ENCODE results near the gene CEACAM20.
"Not testable (repeated sequence)": the region's sequence is repeated elsewhere in the genome, so short reads cannot be mapped to it uniquely, and the experiment has no call there.

Gene CEACAM20

GRCh38 chr19:44549507-44549906 is 20.0 kb upstream of the CEACAM20 start:
- TF ChIP-seq CTCF (IDR thresholded peaks at IDR 0.05; ENCODE audit: insufficient read depth, missing control alignments) = no peak
- DNase-seq (ENCODE audit: insufficient read length, low spot score) (no peak), FAIRE-seq (no peak)

GRCh38 chr19:44548736-44549135 is 19.3 kb upstream of the CEACAM20 start:
- FAIRE-seq (no peak), DNase-seq (ENCODE audit: insufficient read length, low spot score) (no peak)
- TF ChIP-seq CTCF (IDR thresholded peaks at IDR 0.05; ENCODE audit: insufficient read depth, missing control alignments) = no peak

GRCh38 chr19:44544031-44544430 is 14.6 kb upstream of the CEACAM20 start:
- FAIRE-seq (no peak), DNase-seq (ENCODE audit: insufficient read length, low spot score) (no peak)
- no peak for TF ChIP-seq CTCF (IDR thresholded peaks at IDR 0.05; ENCODE audit: insufficient read depth, missing control alignments)

- no peak for TF ChIP-seq CTCF (IDR thresholded peaks at IDR 0.05; ENCODE audit: insufficient read depth, missing control alignments)
- FAIRE-seq = no peak
Observed at GRCh38 chr19:44542671-44543070, 13.2 kb upstream of the CEACAM20 start.

GRCh38 chr19:44540736-44541135 is 11.3 kb upstream of the CEACAM20 start:
- no peak for TF ChIP-seq CTCF (IDR thresholded peaks at IDR 0.05; ENCODE audit: insufficient read depth, missing control alignments)
- DNase-seq (ENCODE audit: insufficient read length, low spot score) (no peak), FAIRE-seq (no peak)

More at GRCh38 chr19:44542671-44543070, 13.2 kb upstream of the CEACAM20 start:
- DNase-seq (ENCODE audit: insufficient read length, low spot score) = no peak

- no peak for TF ChIP-seq CTCF (IDR thresholded peaks at IDR 0.05; ENCODE audit: insufficient read depth, missing control alignments)
- DNase-seq (ENCODE audit: insufficient read length, low spot score) (no peak), FAIRE-seq (no peak)
Observed at GRCh38 chr19:44539991-44540390, 10.5 kb upstream of the CEACAM20 start.

- no peak for DNase-seq (ENCODE audit: insufficient read length, low spot score)
- no peak for FAIRE-seq
- no peak for TF ChIP-seq CTCF (IDR thresholded peaks at IDR 0.05; ENCODE audit: insufficient read depth, missing control alignments)
Observed at GRCh38 chr19:44539236-44539826, 9.9 kb upstream of the CEACAM20 start.

GRCh38 chr19:44535361-44535760 is 5.9 kb upstream of the CEACAM20 start:
- not testable (repeated sequence) for DNase-seq (ENCODE audit: insufficient read length, low spot score)
- peak; percentile 67 for FAIRE-seq

Measured in D721Med (cell line).